Testis (tissue), 3 donors: ENCODE results near the gene ADD1. TPM values are rescaled to one million over a fixed set of nuclear protein-coding genes. Genes with fewer than 3 reads are reported as not detected.

ENCODE experiments used
- DNase-seq: peaks from one replicate; pipeline ENCODE4 v3.0.0-alpha.2; 2019
- H3K27ac ChIP-seq, 2 donors: fragments of 200-600 bp; sonication (generic); one replicate each; pipeline ENCODE4 v1.5.1; 2019
- H3K27me3 ChIP-seq: fragments of 200-600 bp; sonication (generic); one replicate; pipeline ENCODE4 v1.5.1; 2019
- H3K36me3 ChIP-seq: fragments of 200-600 bp; sonication (generic); one replicate; pipeline ENCODE4 v1.5.1; 2017; ENCODE audit warnings: low read depth; ENCODE audit errors: missing control alignments
- H3K4me1 ChIP-seq: fragments of 200-600 bp; sonication (generic); one replicate; pipeline ENCODE4 v1.5.1; 2019
- H3K4me3 ChIP-seq, 2 donors: fragments of 200-600 bp; sonication (generic); one replicate each; pipeline ENCODE4 v1.5.1; 2017 to 2019
- H3K9me3 ChIP-seq: fragments of 200-600 bp; sonication (generic); one replicate; pipeline ENCODE4 v1.5.1; 2017
- POLR2A ChIP-seq: fragments of 450-650 bp; IDR thresholded peaks from one replicate; pipeline ENCODE4 v1.6.1; 2017; ENCODE audit warnings: antibody characterized with exemption, mild to moderate bottlenecking, moderate library complexity
- WGBS, 2 donors: methylation state at CpG; one replicate each; pipeline ENCODE4 v1.1.5; 2018; 5-methylcytosine and 5-hydroxymethylcytosine counted together
- intact Hi-C: fragments of 100-400 bp; cut with DNase I; formaldehyde crosslinking; loops from one replicate; pipeline ENCODE4 v1.15.1; 2023; ENCODE audit warnings: low total_unique reads
- polyA plus RNA-seq: library from polyadenylated mRNA; stranded (reverse); fragments of 350-450 nt; fragmentation: Illumina TruSeq; extraction: RNeasy Lipid Tissue Mini Kit (QIAGEN cat#74804); gene quantifications from one replicate; pipeline ENCODE4 v1.2.3, GENCODE V29; 2014; ENCODE audit warnings: low read depth, low replicate concordance; ENCODE audit not compliant: insufficient read depth
- total RNA-seq, 2 donors: library from RNA; depleted of rRNA; stranded (reverse); fragments of >200 nt; gene quantifications; one replicate each; pipeline ENCODE4 v1.2.3, GENCODE V29; 2016
- TF ChIP-seq, protein P1 (sequence below), 3 experiments: fragments of 450-650 bp in 2 of 3; fragments of 200-600 bp in 1 of 3; sonication (generic) in 1 of 3; IDR thresholded peaks; one replicate each; pipeline ENCODE4 v1.5.1; 2016 to 2019; ENCODE audit warnings: antibody characterized with exemption in 3 of 3, mild to moderate bottlenecking in 2 of 3, moderate library complexity in 1 of 3

ADD1 gene
- total and polyA plus RNA-seq, 3 donors from 2014 or later: 233 to 355 (median 318) TPM

DNA sequence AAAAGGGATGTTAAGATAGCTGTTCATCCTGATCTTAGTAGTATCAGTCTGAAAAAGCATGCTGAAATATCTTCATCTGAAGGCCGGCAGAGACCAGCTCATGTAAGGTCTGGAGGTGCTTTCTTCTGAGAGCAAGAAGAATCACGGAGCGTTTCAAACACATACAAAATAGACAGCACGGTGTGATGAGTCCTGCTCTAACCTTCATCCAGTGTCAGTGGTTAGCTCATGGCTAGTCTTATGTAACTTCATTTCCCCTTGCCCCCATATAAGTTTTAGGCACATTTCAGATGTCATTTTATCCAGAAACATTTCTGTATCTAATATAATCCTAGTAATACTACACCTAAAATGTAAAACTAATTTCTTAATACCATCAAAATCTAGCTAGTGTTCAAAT, 27.8 kb downstream of the ADD1 start:
- Histone ChIP-seq H3K4me1 (peaks cover 43% of the 10 kb centered on the region), H3K27ac (no peak overlapping the region), H3K27me3 (no peaks in the 10 kb centered on the region), H3K9me3 (no peaks in the 10 kb centered on the region), H3K4me3 (no peak overlapping the region), H3K36me3 (no peaks in the 10 kb centered on the region)
- 81 to 91% methylated on average over 4 of the region's 4 CpGs for WGBS, 2 donors
- intact Hi-C loops: no loop called here
- TF ChIP-seq, protein P1, sequence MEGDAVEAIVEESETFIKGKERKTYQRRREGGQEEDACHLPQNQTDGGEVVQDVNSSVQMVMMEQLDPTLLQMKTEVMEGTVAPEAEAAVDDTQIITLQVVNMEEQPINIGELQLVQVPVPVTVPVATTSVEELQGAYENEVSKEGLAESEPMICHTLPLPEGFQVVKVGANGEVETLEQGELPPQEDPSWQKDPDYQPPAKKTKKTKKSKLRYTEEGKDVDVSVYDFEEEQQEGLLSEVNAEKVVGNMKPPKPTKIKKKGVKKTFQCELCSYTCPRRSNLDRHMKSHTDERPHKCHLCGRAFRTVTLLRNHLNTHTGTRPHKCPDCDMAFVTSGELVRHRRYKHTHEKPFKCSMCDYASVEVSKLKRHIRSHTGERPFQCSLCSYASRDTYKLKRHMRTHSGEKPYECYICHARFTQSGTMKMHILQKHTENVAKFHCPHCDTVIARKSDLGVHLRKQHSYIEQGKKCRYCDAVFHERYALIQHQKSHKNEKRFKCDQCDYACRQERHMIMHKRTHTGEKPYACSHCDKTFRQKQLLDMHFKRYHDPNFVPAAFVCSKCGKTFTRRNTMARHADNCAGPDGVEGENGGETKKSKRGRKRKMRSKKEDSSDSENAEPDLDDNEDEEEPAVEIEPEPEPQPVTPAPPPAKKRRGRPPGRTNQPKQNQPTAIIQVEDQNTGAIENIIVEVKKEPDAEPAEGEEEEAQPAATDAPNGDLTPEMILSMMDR (IDR thresholded peaks at IDR 0.05): no peak
- TF ChIP-seq POLR2A: no peak
- no peak for DNase-seq

DNA sequence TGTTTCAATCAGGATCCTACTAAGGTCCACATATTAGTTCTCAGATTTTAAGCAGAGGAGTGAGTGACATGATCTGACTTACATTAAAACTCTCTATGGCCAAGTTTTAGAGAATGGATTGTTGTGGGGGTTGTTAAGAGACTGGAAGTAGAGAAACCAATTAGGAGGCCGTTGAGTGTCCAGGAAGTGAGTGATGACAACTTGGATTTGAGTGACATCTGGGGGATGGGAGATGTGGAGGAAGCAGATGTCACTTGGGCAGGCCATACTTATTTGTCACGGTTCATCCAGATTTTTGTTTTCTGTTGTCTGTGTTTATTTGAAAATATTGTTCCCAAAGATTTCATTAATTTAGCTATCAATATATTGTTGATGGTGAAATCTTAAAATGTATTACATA, 28.3 kb downstream of the ADD1 start:
- DNase-seq: no peak
- Histone ChIP-seq H3K36me3 (no peaks in the 10 kb centered on the region), H3K9me3 (no peaks in the 10 kb centered on the region), H3K27me3 (no peaks in the 10 kb centered on the region), H3K4me3 (no peak overlapping the region), H3K4me1 (peaks cover 38% of the 10 kb centered on the region), H3K27ac (no peak overlapping the region)
- 62 to 69% methylated on average over 2 of the region's 2 CpGs for WGBS, 2 donors
- intact Hi-C loops: no loop called here
- no peak for TF ChIP-seq POLR2A
- TF ChIP-seq, protein P1 (IDR thresholded peaks at IDR 0.05): no peak

DNA sequence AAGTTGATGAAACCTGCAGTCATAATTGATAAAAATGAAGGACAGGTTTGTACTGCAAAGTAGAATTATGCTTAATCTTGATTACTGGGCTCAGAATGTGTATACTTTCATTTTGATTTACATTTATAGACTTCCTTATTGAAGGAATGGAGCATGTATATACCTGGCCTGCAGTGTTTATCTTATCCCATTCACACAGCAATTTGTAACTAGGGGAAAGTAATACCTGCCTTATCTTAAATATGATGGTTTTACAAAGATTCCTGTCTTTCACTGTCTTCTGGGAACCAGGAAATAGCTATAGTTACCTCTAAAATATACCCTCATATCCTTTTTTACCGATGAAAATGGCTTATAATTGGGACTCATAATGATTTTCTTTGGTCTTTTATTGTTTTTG, 29.7 kb downstream of the ADD1 start:
- intact Hi-C loops: no loop called here
- peaks cover 25% of the 10 kb centered on the region for H3K4me1 ChIP-seq
- no peaks in the 10 kb centered on the region for H3K9me3 ChIP-seq
- no peak for TF ChIP-seq POLR2A
- TF ChIP-seq, protein P1 (IDR thresholded peaks at IDR 0.05): no peak
- H3K36me3 ChIP-seq: no peaks in the 10 kb centered on the region
- no peak overlapping the region for H3K27ac ChIP-seq
- WGBS, 2 donors: 46 to 58% methylated on average over 1 of the region's 1 CpG
- no peak overlapping the region for H3K4me3 ChIP-seq
- no peak for DNase-seq
- H3K27me3 ChIP-seq: no peaks in the 10 kb centered on the region

DNA sequence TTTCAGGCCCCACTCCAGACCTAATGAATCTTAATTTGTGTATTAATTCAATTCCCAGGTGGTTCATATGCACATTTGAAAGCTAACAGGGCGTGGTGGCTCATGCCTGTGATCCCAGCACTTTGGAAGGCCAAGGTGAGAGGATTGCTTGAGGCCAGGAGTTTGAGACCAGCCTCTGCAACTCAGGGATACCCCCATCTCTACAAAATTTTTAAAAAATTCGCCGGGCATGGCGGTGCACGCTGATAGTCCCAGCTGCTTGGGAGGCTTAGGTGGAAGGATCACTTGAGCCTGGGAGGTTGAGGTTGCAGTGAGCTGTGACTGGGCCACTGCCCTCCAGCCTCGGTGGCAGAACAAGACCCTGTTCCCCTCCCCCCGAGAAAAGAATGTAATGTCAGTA, 31.2 kb downstream of the ADD1 start:
- Histone ChIP-seq H3K4me3 (no peak overlapping the region), H3K36me3 (no peaks in the 10 kb centered on the region), H3K27me3 (no peaks in the 10 kb centered on the region), H3K9me3 (no peaks in the 10 kb centered on the region), H3K4me1 (peaks cover 11% of the 10 kb centered on the region), H3K27ac (no peak overlapping the region)
- intact Hi-C loops: no loop called here
- WGBS, 2 donors: 91 to 94% methylated on average over 7 of the region's 7 CpGs
- no peak for DNase-seq
- TF ChIP-seq, protein P1 (IDR thresholded peaks at IDR 0.05): no peak
- TF ChIP-seq POLR2A: no peak

DNA sequence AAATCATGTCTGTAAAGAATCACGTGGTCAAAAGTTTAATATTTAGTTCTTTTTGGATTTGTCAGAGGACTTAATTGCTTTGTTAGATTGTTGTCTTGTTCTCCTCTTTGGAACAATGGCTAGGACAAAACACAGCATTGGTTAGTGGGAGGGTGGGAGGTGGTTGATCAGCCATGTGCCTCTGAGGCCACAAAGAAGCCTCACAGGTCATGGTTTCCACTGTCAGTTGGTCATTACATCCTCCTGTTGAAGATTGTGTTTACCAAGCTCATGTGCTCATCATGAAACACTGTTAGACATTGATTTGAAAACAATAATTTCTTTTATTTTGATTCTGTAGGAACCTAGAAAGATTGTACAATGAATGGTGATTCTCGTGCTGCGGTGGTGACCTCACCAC, 31.9 kb downstream of the ADD1 start:
- Histone ChIP-seq H3K36me3 (no peaks in the 10 kb centered on the region), H3K4me3 (no peak overlapping the region), H3K9me3 (no peaks in the 10 kb centered on the region), H3K27ac (no peak overlapping the region), H3K27me3 (no peaks in the 10 kb centered on the region), H3K4me1 (peaks cover 4% of the 10 kb centered on the region)
- TF ChIP-seq, protein P1 (IDR thresholded peaks at IDR 0.05): no peak
- no peak for TF ChIP-seq POLR2A
- intact Hi-C loops: no loop called here
- WGBS, 2 donors: 71 to 81% methylated on average over 3 of the region's 3 CpGs
- DNase-seq: no peak
